Neural progenitor cell (in vitro differentiated cells): ENCODE results near the gene PANK2. TPM values are rescaled to one million over a fixed set of nuclear protein-coding genes. Genes with fewer than 3 reads are reported as not detected.

Experiments
- DNase-seq: peaks from one replicate; pipeline ENCODE4 v3.0.0-alpha.2; 2016; ENCODE audit warnings: low spot score
- H2AFZ ChIP-seq: fragments of 200-600 bp; sonication (generic); replicated peaks from 2 replicates; pipeline ENCODE4 v1.6.1; 2016; ENCODE audit warnings: antibody characterized with exemption
- H3F3A ChIP-seq: fragments of 200-600 bp; sonication (generic); 2 replicates; pipeline ENCODE4 v1.6.1; 2016; ENCODE audit warnings: antibody characterized with exemption, low read depth
- H3K27ac ChIP-seq: fragments of 200-600 bp; sonication (generic); 2 replicates; pipeline ENCODE4 v1.5.1; 2016; ENCODE audit warnings: mild to moderate bottlenecking
- H3K27me3 ChIP-seq: fragments of 200-600 bp; sonication (generic); 2 replicates; pipeline ENCODE4 v1.6.1; 2016; ENCODE audit warnings: mild to moderate bottlenecking, moderate library complexity
- H3K36me3 ChIP-seq: fragments of 200-600 bp; sonication (generic); 2 replicates; pipeline ENCODE4 v1.5.1; 2016
- H3K4me1 ChIP-seq: fragments of 200-600 bp; sonication (generic); 2 replicates; pipeline ENCODE4 v1.6.1; 2016; ENCODE audit warnings: mixed run types
- H3K4me2 ChIP-seq: fragments of 200-600 bp; sonication (generic); 2 replicates; pipeline ENCODE4 v1.6.1; 2016
- H3K4me3 ChIP-seq: fragments of 200-600 bp; sonication (generic); 2 replicates; pipeline ENCODE4 v1.5.1; 2016
- H3K79me2 ChIP-seq: fragments of 200-600 bp; sonication (generic); 2 replicates; pipeline ENCODE4 v1.6.1; 2016; ENCODE audit warnings: low read depth
- H3K9ac ChIP-seq: fragments of 200-600 bp; sonication (generic); 2 replicates; pipeline ENCODE4 v1.6.1; 2016
- H3K9me3 ChIP-seq: fragments of 200-600 bp; sonication (generic); 2 replicates; pipeline ENCODE4 v1.5.1; 2016; ENCODE audit warnings: low read depth
- H4K20me1 ChIP-seq: fragments of 200-600 bp; sonication (generic); 2 replicates; pipeline ENCODE4 v1.6.1; 2016; ENCODE audit warnings: low read depth
- H3K27ac Mint-ChIP-seq: 3 replicates; pipeline ENCODE4 v1.8.0; 2021; ENCODE audit warnings: mixed read lengths
- H3K27me3 Mint-ChIP-seq: 2 replicates; pipeline ENCODE4 v1.8.0; 2022; ENCODE audit warnings: low read depth, mild to moderate bottlenecking, inconsistent platforms, moderate library complexity, mixed read lengths; ENCODE audit not compliant: insufficient read depth
- H3K36me3 Mint-ChIP-seq: 3 replicates; pipeline ENCODE4 v1.8.0; 2021; ENCODE audit warnings: mixed read lengths
- H3K4me1 Mint-ChIP-seq: 3 replicates; pipeline ENCODE4 v1.8.0; 2021; ENCODE audit warnings: mixed read lengths
- H3K4me3 Mint-ChIP-seq: 3 replicates; pipeline ENCODE4 v1.8.0; 2021; ENCODE audit warnings: mild to moderate bottlenecking, moderate library complexity, mixed read lengths
- H3K9me3 Mint-ChIP-seq: 3 replicates; pipeline ENCODE4 v1.8.0; 2020; ENCODE audit warnings: mixed read lengths
- EZH2 ChIP-seq: fragments of 200-600 bp; sonication (generic); IDR thresholded peaks from 2 replicates; pipeline ENCODE4 v1.6.1; 2017; ENCODE audit warnings: antibody characterized with exemption, mild to moderate bottlenecking, moderate library complexity
- EZH2phosphoT487 ChIP-seq: fragments of 200-600 bp; sonication (generic); IDR thresholded peaks from 2 replicates; pipeline ENCODE4 v1.6.1; 2017; ENCODE audit warnings: antibody characterized with exemption
- total RNA-seq: library from RNA; depleted of rRNA; stranded (reverse); fragments of >200 nt; gene quantifications from 2 replicates; pipeline ENCODE4 v1.2.3, GENCODE V29; 2015; ENCODE audit warnings: low replicate concordance
- TF ChIP-seq, protein P1 (sequence below): fragments of 200-600 bp; sonication (generic); IDR thresholded peaks from 2 replicates; pipeline ENCODE4 v1.5.1; 2017; ENCODE audit warnings: antibody characterized with exemption, mild to moderate bottlenecking

The PANK2 gene
- total RNA-seq, 1 donor from 2014 or later = 60.7 TPM

DNA sequence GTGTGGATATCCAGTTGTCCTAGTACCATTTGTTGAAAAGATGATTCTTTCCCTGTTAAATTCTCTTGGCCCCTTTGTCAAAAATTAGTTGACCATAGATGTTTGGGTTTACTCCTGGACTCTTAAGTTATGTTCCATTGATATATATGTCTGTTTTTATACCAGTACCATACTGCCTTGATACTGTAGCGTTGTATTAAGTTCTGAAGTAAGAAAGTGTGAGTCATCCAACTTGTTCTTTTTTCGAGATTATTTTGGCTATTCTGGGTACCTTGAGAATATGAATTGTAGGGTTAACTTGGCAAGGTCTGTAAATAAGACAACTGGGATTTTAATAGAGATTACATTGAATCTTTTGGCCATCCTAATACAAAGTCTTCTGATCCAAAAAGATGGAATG lies 26.5 kb downstream of the PANK2 start:
- H4K20me1 ChIP-seq = peaks cover 91% of the 10 kb centered on the region
- no peaks in the 10 kb centered on the region for H3F3A ChIP-seq
- H3K9ac ChIP-seq = no peak overlapping the region
- peaks cover 47% of the 10 kb centered on the region for H3K36me3 Mint-ChIP-seq
- no peaks in the 10 kb centered on the region for H3K9me3 ChIP-seq
- H3K27ac Mint-ChIP-seq = no peak overlapping the region
- DNase-seq = no peak
- no peak overlapping the region for H3K4me3 ChIP-seq
- peaks cover 2% of the 10 kb centered on the region for H3K27me3 Mint-ChIP-seq
- H3K4me3 Mint-ChIP-seq = no peak overlapping the region
- no peaks in the 10 kb centered on the region for H3K27me3 ChIP-seq
- no peaks in the 10 kb centered on the region for H3K9me3 Mint-ChIP-seq
- no peak overlapping the region for H3K27ac ChIP-seq
- H2AFZ ChIP-seq = no peak overlapping the region
- no peaks in the 10 kb centered on the region for H3K4me1 Mint-ChIP-seq
- TF ChIP-seq EZH2 (no peak), EZH2phosphoT487 (no peak)
- TF ChIP-seq, protein P1, sequence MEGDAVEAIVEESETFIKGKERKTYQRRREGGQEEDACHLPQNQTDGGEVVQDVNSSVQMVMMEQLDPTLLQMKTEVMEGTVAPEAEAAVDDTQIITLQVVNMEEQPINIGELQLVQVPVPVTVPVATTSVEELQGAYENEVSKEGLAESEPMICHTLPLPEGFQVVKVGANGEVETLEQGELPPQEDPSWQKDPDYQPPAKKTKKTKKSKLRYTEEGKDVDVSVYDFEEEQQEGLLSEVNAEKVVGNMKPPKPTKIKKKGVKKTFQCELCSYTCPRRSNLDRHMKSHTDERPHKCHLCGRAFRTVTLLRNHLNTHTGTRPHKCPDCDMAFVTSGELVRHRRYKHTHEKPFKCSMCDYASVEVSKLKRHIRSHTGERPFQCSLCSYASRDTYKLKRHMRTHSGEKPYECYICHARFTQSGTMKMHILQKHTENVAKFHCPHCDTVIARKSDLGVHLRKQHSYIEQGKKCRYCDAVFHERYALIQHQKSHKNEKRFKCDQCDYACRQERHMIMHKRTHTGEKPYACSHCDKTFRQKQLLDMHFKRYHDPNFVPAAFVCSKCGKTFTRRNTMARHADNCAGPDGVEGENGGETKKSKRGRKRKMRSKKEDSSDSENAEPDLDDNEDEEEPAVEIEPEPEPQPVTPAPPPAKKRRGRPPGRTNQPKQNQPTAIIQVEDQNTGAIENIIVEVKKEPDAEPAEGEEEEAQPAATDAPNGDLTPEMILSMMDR = no peak
- no peaks in the 10 kb centered on the region for H3K4me1 ChIP-seq
- no peak overlapping the region for H3K4me2 ChIP-seq
- peaks cover 98% of the 10 kb centered on the region for H3K79me2 ChIP-seq
- H3K36me3 ChIP-seq = peaks cover 28% of the 10 kb centered on the region

DNA sequence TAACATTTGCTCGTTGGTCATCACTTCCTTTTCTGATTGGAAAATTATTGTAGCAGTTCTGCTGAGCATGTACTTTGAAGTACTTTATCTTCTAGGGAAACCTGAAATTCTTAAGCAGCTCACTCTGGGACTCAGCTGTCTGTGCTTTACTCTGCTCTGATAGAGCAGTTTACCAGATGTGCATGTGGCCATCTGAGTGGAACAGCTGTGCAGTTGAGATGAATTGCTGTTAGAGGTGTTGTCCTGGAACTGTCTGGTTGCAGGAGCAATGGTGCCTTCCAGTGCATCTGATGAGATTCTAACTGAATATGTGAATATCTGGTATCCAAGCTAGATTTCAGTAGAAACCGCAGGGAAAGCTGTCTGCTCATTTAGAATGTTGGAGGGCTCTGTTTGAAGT lies 27.2 kb downstream of the PANK2 start:
- H3K4me3 Mint-ChIP-seq = no peak overlapping the region
- DNase-seq = no peak
- peaks cover 98% of the 10 kb centered on the region for H3K79me2 ChIP-seq
- H3K4me1 Mint-ChIP-seq = no peaks in the 10 kb centered on the region
- peaks cover 48% of the 10 kb centered on the region for H3K36me3 Mint-ChIP-seq
- no peak overlapping the region for H2AFZ ChIP-seq
- TF ChIP-seq, protein P1 = no peak
- TF ChIP-seq EZH2phosphoT487 (no peak), EZH2 (no peak)
- peaks cover 23% of the 10 kb centered on the region for H3K36me3 ChIP-seq
- H3K27me3 ChIP-seq = no peaks in the 10 kb centered on the region
- H3K4me1 ChIP-seq = no peaks in the 10 kb centered on the region
- no peaks in the 10 kb centered on the region for H3F3A ChIP-seq
- H3K4me2 ChIP-seq = no peak overlapping the region
- H3K9me3 ChIP-seq = no peaks in the 10 kb centered on the region
- no peak overlapping the region for H3K27ac Mint-ChIP-seq
- no peak overlapping the region for H3K4me3 ChIP-seq
- H3K9ac ChIP-seq = no peak overlapping the region
- no peaks in the 10 kb centered on the region for H3K9me3 Mint-ChIP-seq
- peaks cover 2% of the 10 kb centered on the region for H3K27me3 Mint-ChIP-seq
- no peak overlapping the region for H3K27ac ChIP-seq
- peaks cover 91% of the 10 kb centered on the region for H4K20me1 ChIP-seq

DNA sequence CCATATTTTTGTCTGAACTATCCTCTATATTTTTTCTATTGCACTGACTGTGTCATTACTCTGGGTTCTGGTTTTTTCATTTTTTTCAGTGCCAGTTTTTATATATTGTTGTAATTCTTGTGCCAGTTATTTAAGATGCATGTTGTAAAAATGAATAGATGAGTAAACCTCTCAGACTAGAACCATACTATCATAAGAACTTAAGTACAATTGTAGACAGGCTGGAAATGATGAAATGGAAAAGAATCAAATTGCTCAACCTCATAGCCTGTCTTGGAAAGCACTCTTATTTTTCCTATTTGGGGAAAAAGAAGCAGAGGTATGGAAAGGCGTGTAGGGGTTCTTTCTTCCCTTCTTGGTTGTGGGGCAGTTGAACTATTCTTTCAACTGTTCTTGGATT lies 30.2 kb downstream of the PANK2 start:
- no peaks in the 10 kb centered on the region for H3F3A ChIP-seq
- H2AFZ ChIP-seq = no peak overlapping the region
- no peaks in the 10 kb centered on the region for H3K27me3 ChIP-seq
- H3K27ac Mint-ChIP-seq = no peak overlapping the region
- peaks cover 95% of the 10 kb centered on the region for H4K20me1 ChIP-seq
- no peaks in the 10 kb centered on the region for H3K9me3 ChIP-seq
- no peak for DNase-seq
- no peak overlapping the region for H3K27ac ChIP-seq
- H3K79me2 ChIP-seq = peaks cover 79% of the 10 kb centered on the region
- peaks cover 5% of the 10 kb centered on the region for H3K27me3 Mint-ChIP-seq
- no peaks in the 10 kb centered on the region for H3K9me3 Mint-ChIP-seq
- no peak overlapping the region for H3K9ac ChIP-seq
- no peak overlapping the region for H3K4me3 Mint-ChIP-seq
- H3K4me1 Mint-ChIP-seq = no peaks in the 10 kb centered on the region
- TF ChIP-seq EZH2 (no peak), EZH2phosphoT487 (no peak)
- TF ChIP-seq, protein P1 = no peak
- no peak overlapping the region for H3K4me3 ChIP-seq
- no peak overlapping the region for H3K4me2 ChIP-seq
- H3K4me1 ChIP-seq = no peaks in the 10 kb centered on the region
- peaks cover 14% of the 10 kb centered on the region for H3K36me3 ChIP-seq
- peaks cover 41% of the 10 kb centered on the region for H3K36me3 Mint-ChIP-seq
